T-helper 1 cell treated with Interleukin-12 subunit alpha and Interleukin-12 subunit beta and Interleukin-4 antibody, amounts not matched to agents 30 ng/mL and 1 ng/mL, for 36 hours (primary cell): ENCODE results near the gene DYNC1I1. TPM values are rescaled to one million over a fixed set of nuclear protein-coding genes. Genes with fewer than 3 reads are reported as not detected.

Experiments
- intact Hi-C: fragments of 100-400 bp; cut with micrococcal nuclease; formaldehyde crosslinking; loops from one replicate; pipeline ENCODE4 v1.15.1; 2024
- total RNA-seq: library from RNA; stranded (reverse); gene quantifications from 2 replicates; pipeline ENCODE4 v1.2.3, GENCODE V29; 2022

DYNC1I1 gene
- total RNA-seq, 1 donor from 2014 or later, result not detected

GRCh38 chr7:96016056-96016586 lies 243.8 kb downstream of the DYNC1I1 start:
- intact Hi-C loops, result no loop called here

DNA sequence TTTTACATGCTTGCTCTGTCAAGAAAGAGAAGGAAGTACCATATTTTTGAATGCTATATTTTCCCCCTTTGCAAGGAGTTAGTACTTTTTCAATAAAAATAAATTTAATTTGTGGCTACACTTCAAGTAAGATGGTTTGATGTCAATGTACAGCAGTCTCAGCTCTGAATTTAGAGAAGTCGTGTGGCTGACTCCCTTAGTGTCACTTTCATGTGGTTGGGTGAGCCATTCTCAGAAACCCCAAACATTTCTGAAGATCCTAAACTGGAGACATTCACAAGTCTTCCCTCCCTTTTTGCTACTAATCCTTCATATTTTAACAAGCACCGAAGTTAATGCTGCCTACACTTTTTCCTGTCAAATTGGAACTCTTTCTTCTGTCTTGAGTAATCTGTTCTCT lies 244.4 kb downstream of the DYNC1I1 start:
- intact Hi-C loops, result no loop called here

- intact Hi-C loops, result no loop called here
Observed at GRCh38 chr7:96017877-96018276, 245.5 kb downstream of the DYNC1I1 start.

GRCh38 chr7:96021568-96021967 lies 249.2 kb downstream of the DYNC1I1 start:
- intact Hi-C loops, result no loop called here

DNA sequence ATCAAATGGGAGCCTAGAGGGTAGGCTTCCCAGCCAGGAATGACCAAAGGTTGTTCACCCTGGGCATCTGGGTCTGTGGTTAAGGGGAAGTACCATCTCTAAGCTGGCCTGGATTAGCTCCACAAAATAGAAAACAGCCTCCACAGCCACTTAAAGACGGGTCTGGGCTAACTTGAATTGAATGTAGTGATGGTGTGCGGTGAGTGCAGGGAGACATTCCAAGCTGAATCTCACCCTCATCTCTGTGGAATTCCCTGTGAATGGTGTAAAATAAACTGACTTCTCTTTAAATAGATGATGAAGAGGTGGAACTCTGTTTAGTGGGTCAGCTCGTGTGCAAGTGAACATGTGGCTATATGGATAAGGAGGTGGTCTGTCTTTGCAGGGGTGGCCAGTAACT lies 251.0 kb downstream of the DYNC1I1 start:
- intact Hi-C loops, result no loop called here

- intact Hi-C loops, result no loop called here
Observed at GRCh38 chr7:96026010-96026409, 253.7 kb downstream of the DYNC1I1 start.

- intact Hi-C loops, result no loop called here
Observed at GRCh38 chr7:96026611-96027010, 254.3 kb downstream of the DYNC1I1 start.

GRCh38 chr7:96028729-96029128 lies 256.4 kb downstream of the DYNC1I1 start:
- intact Hi-C loops, result no loop called here

DNA sequence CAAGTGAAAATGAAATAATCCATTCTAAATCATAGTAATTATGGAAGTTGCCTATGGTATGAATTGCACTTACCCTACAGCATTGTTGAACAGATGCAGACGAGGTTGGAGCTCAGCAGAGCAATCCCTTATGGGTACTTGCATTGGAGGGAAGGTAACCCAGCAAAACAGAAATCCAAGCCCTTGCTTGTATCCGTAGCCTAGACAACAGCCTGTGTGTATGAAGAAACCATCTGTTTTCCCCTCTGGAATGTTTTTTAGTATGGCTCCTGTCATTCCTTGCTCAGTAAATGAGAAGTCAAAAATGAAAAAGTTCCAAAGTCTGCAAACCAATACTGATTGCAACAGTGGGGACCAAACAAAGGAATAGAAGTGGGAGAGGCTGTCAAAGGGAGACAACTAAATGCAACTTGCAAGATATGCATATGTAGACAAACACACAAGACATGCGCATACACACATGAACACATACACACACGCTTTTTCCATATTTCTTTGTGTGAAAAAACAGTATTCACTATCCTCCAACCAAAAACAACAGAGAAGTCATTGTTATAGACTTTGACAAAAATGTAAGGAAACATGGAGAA lies 260.8 kb downstream of the DYNC1I1 start:
- intact Hi-C loops, result no loop called here

DNA sequence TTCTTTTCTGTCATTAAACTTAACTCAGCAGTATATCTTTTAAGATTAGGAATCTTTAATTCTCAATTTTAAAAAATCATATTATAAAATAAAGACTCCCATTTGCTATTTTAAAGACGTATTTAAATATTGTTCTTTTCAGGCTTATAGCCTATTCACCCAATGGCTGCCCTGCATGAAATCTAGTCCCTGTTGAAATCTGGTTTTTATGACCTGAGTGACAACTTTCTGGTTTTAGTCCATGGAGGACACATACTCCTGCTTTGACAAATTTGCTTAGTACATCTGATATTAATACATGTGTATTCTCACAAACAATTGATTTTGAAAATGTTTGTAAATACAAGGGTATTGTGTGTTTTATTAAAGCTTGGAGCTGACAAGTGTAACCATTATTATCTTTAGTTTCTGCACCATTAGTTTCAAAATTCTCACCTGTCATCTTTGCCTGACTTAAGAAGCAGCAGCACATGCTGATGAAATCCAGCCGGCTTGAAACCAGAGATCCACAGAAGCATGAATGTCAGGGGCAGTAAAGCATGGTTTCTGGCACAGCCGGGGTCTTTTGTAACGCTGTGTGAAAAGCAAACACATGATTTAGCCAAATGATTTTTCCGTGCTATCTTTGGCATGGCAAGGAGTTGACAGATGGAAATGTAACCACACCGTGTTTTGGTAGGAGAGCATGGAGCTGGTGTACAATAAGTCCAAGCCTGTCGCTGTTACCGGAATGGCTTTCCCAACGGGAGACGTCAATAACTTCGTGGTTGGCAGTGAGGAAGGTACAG lies 262.8 kb downstream of the DYNC1I1 start:
- intact Hi-C loops, result no loop called here

DNA sequence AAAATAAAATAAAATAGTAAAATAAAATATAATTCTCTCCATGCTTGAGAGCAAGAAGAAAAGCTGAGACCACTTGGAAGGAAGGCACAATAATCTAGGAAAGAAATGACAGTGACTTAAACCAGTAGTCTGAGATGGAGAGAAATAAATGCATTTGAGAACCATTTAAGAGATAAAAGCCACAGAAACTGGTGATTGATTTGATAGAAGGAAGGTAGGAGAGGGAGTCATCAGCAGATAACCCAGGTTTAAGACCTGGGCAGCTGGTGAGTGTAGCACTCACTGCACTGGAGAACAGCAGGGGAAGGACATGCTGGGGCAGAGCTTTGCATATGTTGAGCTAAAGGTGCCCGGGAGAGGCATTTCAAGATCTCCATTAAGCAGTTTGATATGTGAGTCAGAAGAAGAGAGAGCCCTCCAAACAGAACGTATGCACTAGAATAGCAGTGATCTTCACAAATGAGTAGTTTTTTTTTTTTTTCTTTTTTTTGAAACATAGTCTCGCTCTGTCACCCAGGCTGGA lies 268.0 kb downstream of the DYNC1I1 start:
- intact Hi-C loops, result no loop called here

DNA sequence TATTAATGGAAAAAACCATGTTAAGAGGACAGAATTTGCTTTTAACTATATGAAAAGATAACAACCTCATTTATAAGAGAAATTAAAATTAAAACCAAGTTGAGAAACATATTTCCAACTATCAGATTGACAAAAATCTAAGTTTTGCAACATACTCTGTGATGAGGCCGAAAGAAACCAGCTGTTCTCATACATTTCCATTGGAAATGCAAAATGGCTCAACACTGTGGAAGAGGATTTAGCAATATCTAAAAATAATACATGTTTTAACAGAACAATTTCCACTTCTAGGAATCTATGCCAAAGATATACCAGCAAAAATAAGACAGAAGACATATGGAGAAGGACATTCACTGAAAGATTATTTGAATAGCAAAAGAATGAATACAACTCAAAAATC lies 268.8 kb downstream of the DYNC1I1 start:
- intact Hi-C loops, result no loop called here

GRCh38 chr7:96045181-96045580 lies 272.8 kb downstream of the DYNC1I1 start:
- intact Hi-C loops, result no loop called here

- intact Hi-C loops, result no loop called here
Observed at GRCh38 chr7:96045919-96046318, 273.6 kb downstream of the DYNC1I1 start.

GRCh38 chr7:96052289-96052688 lies 279.9 kb downstream of the DYNC1I1 start:
- intact Hi-C loops, result no loop called here

- intact Hi-C loops, result no loop called here
Observed at GRCh38 chr7:96052860-96053470, 280.6 kb downstream of the DYNC1I1 start.

GRCh38 chr7:96055717-96056116 lies 283.4 kb downstream of the DYNC1I1 start:
- intact Hi-C loops, result no loop called here

GRCh38 chr7:96059075-96059474 lies 286.7 kb downstream of the DYNC1I1 start:
- intact Hi-C loops, result no loop called here

DNA sequence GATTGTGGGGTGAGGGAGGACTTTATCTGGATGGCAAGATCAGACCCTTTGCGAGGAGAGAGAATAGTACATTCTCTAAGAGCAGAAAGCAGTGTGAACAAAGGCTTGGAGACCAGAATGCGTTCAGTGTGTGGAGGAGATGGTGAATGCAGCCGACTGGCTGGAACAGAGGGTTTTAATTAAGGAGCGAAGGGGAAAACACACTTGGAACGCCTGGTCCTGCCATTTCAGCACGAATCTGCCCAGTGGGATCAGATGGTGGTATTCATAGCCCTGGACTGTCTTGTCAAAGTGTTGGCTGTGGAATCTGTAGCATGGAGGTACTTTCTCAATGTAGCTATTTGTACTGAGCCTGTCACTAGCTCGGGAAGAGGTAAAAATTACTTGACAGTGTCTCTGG lies 288.7 kb downstream of the DYNC1I1 start:
- intact Hi-C loops, result no loop called here

DNA sequence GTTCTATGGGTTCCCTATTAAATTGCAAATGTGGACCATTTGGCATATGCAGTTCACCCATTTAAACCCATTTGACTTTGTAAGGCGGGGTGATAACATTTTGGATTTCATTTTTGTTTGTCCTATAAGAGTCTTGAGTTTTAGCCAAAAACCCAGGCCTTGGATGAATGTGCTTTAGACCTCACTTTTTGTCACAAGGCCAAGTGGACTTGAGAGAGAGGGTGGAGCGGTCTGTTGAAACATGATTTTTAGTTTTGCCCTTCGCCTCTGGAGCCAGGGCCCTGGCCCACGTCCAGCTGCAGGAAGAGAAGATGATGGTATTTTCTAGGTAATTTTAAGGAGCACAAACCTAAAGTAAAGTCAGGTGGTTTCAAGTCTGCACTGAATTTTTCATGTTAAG lies 289.5 kb downstream of the DYNC1I1 start:
- intact Hi-C loops, result no loop called here

DNA sequence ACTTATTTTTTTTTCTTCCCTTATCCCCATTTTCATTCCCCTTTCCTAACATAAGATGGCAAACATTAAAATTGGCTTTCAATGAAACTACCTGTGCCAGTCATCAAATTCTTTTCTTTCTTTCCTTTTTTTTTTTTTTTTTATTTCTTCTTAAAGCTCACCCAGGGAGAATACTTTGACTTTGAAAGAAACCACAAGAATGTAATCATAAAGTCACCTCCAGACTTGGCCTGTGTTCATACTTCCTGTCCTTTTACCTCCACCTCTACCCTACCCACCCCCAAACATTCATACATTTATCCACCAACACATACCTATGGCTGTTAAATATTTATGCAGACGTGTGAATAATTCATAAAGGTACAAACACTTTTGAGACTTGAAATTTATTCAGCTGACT lies 295.0 kb downstream of the DYNC1I1 start:
- intact Hi-C loops, result no loop called here

GRCh38 chr7:96069401-96069800 lies 297.0 kb downstream of the DYNC1I1 start:
- intact Hi-C loops, result no loop called here
